Pons (tissue), 1 donor: Measurements from ENCODE around the gene NOVA2.

Experiments used
- DNase-seq: peaks from one replicate; pipeline ENCODE4 v3.0.0-alpha.2; 2016; ENCODE audit warnings: low spot score

NOVA2 gene

GRCh38 chr19:45962021-45962420 lies 11.6 kb downstream of the NOVA2 start:
- DNase-seq, result no peak

GRCh38 chr19:45960595-45961235 lies 12.9 kb downstream of the NOVA2 start:
- no peak for DNase-seq

- no peak for DNase-seq
Measured at GRCh38 chr19:45959517-45960025, 14.1 kb downstream of the NOVA2 start.

GRCh38 chr19:45958769-45959516 lies 14.7 kb downstream of the NOVA2 start:
- no peak for DNase-seq

- DNase-seq, result no peak
Measured at GRCh38 chr19:45958320-45958719, 15.3 kb downstream of the NOVA2 start.

- peak; percentile 92 for DNase-seq
Measured at GRCh38 chr19:45955905-45956608, 17.6 kb downstream of the NOVA2 start.

GRCh38 chr19:45954156-45954555 lies 19.5 kb downstream of the NOVA2 start:
- no peak for DNase-seq

GRCh38 chr19:45953676-45954075 lies 20.0 kb downstream of the NOVA2 start:
- DNase-seq, result no peak

GRCh38 chr19:45952686-45953505 lies 20.8 kb downstream of the NOVA2 start:
- no peak for DNase-seq

GRCh38 chr19:45952341-45952685 lies 21.4 kb downstream of the NOVA2 start:
- no peak for DNase-seq

- DNase-seq, result no peak
Measured at GRCh38 chr19:45947926-45948325, 25.7 kb downstream of the NOVA2 start.

GRCh38 chr19:45940515-45940805 lies 33.2 kb downstream of the NOVA2 start:
- DNase-seq, result no peak

GRCh38 chr19:45939792-45940514 lies 33.7 kb downstream of the NOVA2 start:
- DNase-seq, result no peak

GRCh38 chr19:45938733-45939319 lies 34.8 kb downstream of the NOVA2 start:
- DNase-seq, result no peak

- no peak for DNase-seq
Measured at GRCh38 chr19:45935267-45935666, 38.4 kb downstream of the NOVA2 start.

GRCh38 chr19:45934551-45935230 lies 39.0 kb downstream of the NOVA2 start:
- DNase-seq, result no peak

- DNase-seq, result no peak
Measured at GRCh38 chr19:45933759-45934158, 39.9 kb downstream of the NOVA2 start.

- DNase-seq, result no peak
Measured at GRCh38 chr19:45931055-45931454, 42.6 kb downstream of the NOVA2 start.

GRCh38 chr19:45929247-45929646 lies 44.4 kb downstream of the NOVA2 start:
- no peak for DNase-seq

- peak; percentile 89 for DNase-seq
Measured at GRCh38 chr19:45927565-45928261, 46.0 kb downstream of the NOVA2 start.
